HG02852 (cell line): Measurements from ENCODE around the gene CDK14.

Experiments used
- ATAC-seq: cut with Tn5 transposase; IDR thresholded peaks from one replicate; pipeline ENCODE4 v1.9.1; 2021; ENCODE audit warnings: mild to moderate bottlenecking, moderate library complexity; ENCODE audit not compliant: unreplicated experiment

The CDK14 gene

GRCh38 chr7:91239171-91239604 is 643.1 kb downstream of the CDK14 start:
- no peak for ATAC-seq

- ATAC-seq: no peak
These were observed 643.7 kb downstream of the CDK14 start for GRCh38 chr7:91239772-91240171.

- no peak for ATAC-seq
These were observed 644.3 kb downstream of the CDK14 start for GRCh38 chr7:91240376-91240941.

GRCh38 chr7:91242097-91242844 is 646.1 kb downstream of the CDK14 start:
- ATAC-seq: no peak

- no peak for ATAC-seq
These were observed 647.6 kb downstream of the CDK14 start for GRCh38 chr7:91243591-91244301.

- ATAC-seq: no peak
These were observed 651.4 kb downstream of the CDK14 start for GRCh38 chr7:91247500-91247899.

GRCh38 chr7:91248996-91249395 is 652.9 kb downstream of the CDK14 start:
- no peak for ATAC-seq

- no peak for ATAC-seq
These were observed 653.5 kb downstream of the CDK14 start for GRCh38 chr7:91249506-91250233.

- ATAC-seq: no peak
These were observed 654.6 kb downstream of the CDK14 start for GRCh38 chr7:91250706-91251105.

- ATAC-seq: no peak
These were observed 655.8 kb downstream of the CDK14 start for GRCh38 chr7:91251877-91252276.
